DMS114 treated with DMSO at 0.1 percent for 48 hours (cell line): ENCODE measurements around the gene GNA15.
"Not testable (repeated sequence)": the region's sequence is repeated elsewhere in the genome, so short reads cannot be mapped to it uniquely, and the experiment has no call there.

Experiments
- DNase-seq: peaks from one replicate; lab custom pipeline; 2025; ENCODE audit not compliant: unreplicated experiment; lab: John Stamatoyannopoulos, UW

Gene GNA15

GRCh38 chr19:3146677-3147100 lies 10.9 kb downstream of the GNA15 start:
- DNase-seq, result no peak

- no peak for DNase-seq
Observed at GRCh38 chr19:3148503-3148902, 12.7 kb downstream of the GNA15 start.

- DNase-seq, result no peak
Observed at GRCh38 chr19:3149089-3149488, 13.3 kb downstream of the GNA15 start.

- no peak for DNase-seq
Observed at GRCh38 chr19:3149526-3150505, 14.0 kb downstream of the GNA15 start.

- no peak for DNase-seq
Observed at GRCh38 chr19:3150739-3151329, 15.0 kb downstream of the GNA15 start.

DNA sequence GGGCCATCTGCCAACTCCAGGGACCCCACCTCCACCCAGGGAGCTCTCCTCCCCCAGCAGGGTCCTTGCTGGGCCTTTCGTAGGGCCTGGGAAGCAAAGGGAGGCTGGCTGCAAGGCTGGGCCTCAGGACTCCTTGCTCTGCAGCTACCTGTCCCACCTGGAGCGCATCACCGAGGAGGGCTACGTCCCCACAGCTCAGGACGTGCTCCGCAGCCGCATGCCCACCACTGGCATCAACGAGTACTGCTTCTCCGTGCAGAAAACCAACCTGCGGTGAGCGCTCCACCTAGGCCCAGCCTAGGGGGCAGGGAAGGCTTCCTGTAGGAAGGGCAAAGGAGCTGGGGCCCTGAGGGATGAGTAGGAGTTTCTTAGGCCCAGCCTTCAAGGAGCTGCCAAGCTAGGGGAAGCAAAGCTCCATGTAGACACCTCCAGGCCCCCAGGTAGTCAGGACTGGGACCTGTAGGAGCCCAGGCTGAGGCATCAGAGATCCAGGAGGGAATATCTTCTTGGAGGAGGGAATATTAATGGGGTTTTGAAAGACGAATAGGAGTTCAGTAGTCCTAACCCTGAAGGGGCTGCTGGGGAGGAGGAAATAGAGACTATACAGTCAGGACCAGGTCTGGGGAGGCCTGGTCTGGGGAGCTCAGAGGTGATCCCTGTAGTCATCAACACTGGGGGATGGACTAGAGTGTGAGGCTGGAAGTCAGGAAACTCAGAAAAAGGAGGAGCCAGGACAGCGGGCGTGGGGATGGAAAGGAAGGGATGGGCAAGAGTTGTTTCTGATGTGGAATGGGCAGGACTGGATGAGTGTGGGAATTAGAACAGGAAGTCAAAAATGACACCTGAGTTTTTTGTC lies 16.0 kb downstream of the GNA15 start:
- no peak for DNase-seq

DNA sequence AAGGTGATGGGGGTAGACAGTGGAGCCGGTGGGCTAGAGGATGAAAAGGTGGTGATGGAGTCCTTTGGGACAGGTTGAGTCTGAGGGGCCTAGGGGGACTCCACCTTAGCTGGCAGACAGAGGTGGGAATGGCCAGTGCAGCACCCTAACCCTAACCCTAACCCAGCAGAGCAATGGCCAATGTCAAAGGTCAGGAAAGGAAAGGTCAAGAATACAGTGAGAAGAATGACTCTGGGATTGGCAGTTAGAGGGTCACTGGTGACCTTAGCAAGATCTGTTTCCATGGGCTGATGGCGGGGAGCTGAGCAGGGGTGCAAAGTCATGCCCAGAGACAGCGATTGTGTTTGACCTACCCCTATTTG lies 16.6 kb downstream of the GNA15 start:
- DNase-seq, result no peak

GRCh38 chr19:3153286-3154230 lies 17.7 kb downstream of the GNA15 start:
- no peak for DNase-seq

DNA sequence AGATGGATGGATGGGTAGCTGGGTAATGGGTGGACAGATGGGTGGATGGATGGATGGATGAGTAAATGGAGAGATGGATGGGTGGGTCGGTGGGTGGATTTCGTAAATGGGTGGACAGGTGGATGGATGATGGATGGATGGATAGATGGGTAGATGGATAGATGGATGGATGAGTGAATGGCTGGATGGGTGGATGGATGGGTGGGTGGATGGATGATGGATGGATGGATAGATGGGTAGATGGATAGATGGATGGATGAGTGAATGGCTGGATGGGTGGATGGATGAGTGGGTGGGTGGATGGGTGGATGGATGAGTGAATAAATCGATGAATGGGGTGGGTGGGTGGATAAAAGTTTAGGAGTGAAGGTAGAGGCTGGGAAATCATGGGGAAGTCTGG lies 18.6 kb downstream of the GNA15 start:
- not testable (repeated sequence) for DNase-seq

DNA sequence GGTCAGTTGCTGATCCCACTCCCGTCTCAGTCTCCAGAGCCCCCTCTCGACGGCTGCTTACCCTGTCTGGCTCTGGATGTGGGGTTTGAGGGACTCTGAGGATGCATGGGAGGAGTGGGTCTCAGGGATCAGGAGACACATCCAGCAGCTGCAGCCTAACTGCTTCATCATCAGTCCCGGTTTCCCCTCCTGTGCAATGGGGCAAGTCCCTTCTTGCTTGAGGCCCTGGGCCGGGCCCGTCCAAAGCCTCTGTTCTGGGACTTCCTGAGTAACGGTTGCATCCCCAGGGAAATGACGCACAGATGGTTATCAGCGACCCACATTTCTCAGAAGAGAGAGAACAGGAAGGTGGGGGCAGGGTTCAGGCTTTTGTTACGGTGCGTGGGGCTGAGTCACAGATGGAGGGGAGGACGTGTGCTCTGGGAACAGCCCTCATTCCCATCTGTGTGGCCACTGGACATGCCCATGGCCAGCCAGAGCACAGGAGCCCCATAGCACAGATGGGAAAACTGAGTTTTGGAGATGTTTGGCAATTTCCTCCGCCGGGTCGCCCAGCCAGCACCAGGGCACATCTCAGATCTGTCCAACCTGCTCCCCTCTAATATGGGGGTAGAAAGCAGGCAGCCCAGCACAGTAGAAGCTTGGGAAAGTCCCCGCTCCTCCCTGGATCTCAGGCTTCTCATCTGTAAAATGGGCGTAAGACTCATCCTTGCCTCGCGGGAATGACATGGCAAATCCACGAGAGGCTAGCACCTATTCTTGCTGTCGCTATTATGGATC lies 19.3 kb downstream of the GNA15 start:
- DNase-seq, result no peak

GRCh38 chr19:3157096-3157845 lies 21.4 kb downstream of the GNA15 start:
- DNase-seq, result no peak

DNA sequence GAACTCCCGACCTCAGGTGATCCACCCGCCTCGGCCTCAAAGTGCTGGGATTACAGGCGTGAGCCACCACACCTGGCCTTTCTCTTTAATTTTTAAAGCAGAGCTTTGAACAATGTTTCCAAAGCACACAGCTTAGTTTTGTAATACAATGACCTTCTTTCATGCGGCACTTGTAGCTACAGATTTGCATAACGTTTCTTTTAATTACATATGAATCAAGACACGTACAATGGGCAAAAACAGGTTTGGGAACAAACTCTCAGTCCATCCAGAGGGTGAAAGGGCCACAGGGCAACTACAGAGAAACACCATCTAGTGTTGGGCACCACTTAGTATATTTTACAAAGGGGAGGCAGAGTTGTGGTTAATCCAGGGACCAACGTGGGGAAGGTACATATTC lies 23.7 kb downstream of the GNA15 start:
- no peak for DNase-seq

- no peak for DNase-seq
Observed at GRCh38 chr19:3160219-3160618, 24.4 kb downstream of the GNA15 start.

GRCh38 chr19:3161453-3161852 lies 25.6 kb downstream of the GNA15 start:
- no peak for DNase-seq

DNA sequence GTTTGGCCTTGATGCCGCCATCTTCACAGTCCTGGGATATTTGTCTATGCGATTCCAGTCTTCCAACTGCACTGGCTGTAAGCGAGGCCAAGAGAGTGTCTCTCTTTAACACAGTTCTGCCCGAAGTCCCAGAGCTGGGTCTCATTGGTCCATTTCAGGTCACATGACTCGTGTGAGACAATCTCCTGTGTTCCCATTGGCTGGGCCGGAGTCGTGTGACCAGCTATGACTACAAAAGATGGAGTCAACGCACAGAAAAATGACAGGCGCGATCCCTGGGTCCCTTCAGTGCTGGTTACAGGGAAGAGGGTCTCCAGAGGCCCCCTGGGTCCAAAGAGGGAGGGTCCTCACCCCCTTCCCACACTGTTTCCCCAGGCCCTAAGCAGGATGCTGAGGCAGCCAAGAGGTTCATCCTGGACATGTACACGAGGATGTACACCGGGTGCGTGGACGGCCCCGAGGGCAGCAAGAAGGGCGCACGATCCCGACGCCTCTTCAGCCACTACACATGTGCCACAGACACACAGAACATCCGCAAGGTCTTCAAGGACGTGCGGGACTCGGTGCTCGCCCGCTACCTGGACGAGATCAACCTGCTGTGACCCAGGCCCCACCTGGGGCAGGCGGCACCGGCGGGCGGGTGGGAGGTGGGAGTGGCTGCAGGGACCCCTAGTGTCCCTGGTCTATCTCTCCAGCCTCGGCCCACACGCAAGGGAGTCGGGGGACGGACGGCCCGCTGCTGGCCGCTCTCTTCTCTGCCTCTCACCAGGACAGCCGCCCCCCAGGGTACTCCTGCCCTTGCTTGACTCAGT lies 26.8 kb downstream of the GNA15 start:
- DNase-seq, result no peak

GRCh38 chr19:3163230-3163886 lies 27.5 kb downstream of the GNA15 start:
- DNase-seq, result no peak

- DNase-seq, result no peak
Observed at GRCh38 chr19:3163943-3164342, 28.1 kb downstream of the GNA15 start.
